Activated naive CD8-positive, alpha-beta T cell treated with anti-CD3 and anti-CD28 coated beads, Interleukin-2, amount 10 ng/mL, durations not matched to agents 7 days and 5 days (primary cell): ENCODE data around the gene ACADVL. TPM values are rescaled to one million over a fixed set of nuclear protein-coding genes. Genes with fewer than 3 reads are reported as not detected.
A peak's percentile ranks its signal among the peaks of the same experiment; 100 is the strongest.

Experiments
- ATAC-seq: fragments of 150-1000 bp; cut with Tn5 transposase; one replicate; pipeline ENCODE4 v1.10.0; 2021; ENCODE audit warnings: low read depth, moderate library complexity
- POLR2A ChIA-PET: fragments of 350-600 bp; sonication (Branson Sonifier 250); formaldehyde crosslinking; loops from one replicate; lab custom pipeline; 2021; ENCODE audit warnings: antibody characterized with exemption; lab: Charles Lee
- DNase-seq: peaks from one replicate; pipeline ENCODE4 v3.0.0; 2021
- H3K27ac Mint-ChIP-seq: one replicate; pipeline ENCODE4 v1.8.0; 2022; ENCODE audit warnings: mild to moderate bottlenecking, mixed read lengths
- H3K27me3 Mint-ChIP-seq: one replicate; pipeline ENCODE4 v1.8.0; 2022; ENCODE audit warnings: mild to moderate bottlenecking, moderate library complexity, mixed read lengths
- H3K36me3 Mint-ChIP-seq: one replicate; pipeline ENCODE4 v1.8.0; 2021; ENCODE audit warnings: mild to moderate bottlenecking, mixed read lengths
- H3K4me1 Mint-ChIP-seq: one replicate; pipeline ENCODE4 v1.8.0; 2021; ENCODE audit warnings: mixed read lengths
- H3K4me3 Mint-ChIP-seq: one replicate; pipeline ENCODE4 v1.8.0; 2022; ENCODE audit warnings: mild to moderate bottlenecking, moderate library complexity, mixed read lengths
- H3K9me3 Mint-ChIP-seq: one replicate; pipeline ENCODE4 v1.8.0; 2021; ENCODE audit warnings: mixed read lengths
- total RNA-seq, 2 experiments: library from RNA; stranded (reverse); gene quantifications; one replicate each; pipeline ENCODE4 v1.2.3, GENCODE V29; 2021

ACADVL gene
- total RNA-seq, 2 experiments from 2014 or later = 417 to 434 TPM

- ATAC-seq (no peak), DNase-seq (no peak)
- H3K27me3 Mint-ChIP-seq = no peaks in the 10 kb centered on the region
- H3K9me3 Mint-ChIP-seq = no peaks in the 10 kb centered on the region
- H3K27ac Mint-ChIP-seq = no peak overlapping the region
- no peak overlapping the region for H3K4me3 Mint-ChIP-seq
- H3K36me3 Mint-ChIP-seq = peaks cover 10% of the 10 kb centered on the region
- POLR2A ChIA-PET = interaction anchor here (8.9 kb wide), 1 partner anchor 14 kb away, joined by 162 read pairs; the partner anchor contains the start of genes DVL2, GABARAP and PHF23
- H3K4me1 Mint-ChIP-seq = peaks cover 24% of the 10 kb centered on the region
Observed at GRCh38 chr17:7223375-7223774, 3.6 kb downstream of the ACADVL start.

DNA sequence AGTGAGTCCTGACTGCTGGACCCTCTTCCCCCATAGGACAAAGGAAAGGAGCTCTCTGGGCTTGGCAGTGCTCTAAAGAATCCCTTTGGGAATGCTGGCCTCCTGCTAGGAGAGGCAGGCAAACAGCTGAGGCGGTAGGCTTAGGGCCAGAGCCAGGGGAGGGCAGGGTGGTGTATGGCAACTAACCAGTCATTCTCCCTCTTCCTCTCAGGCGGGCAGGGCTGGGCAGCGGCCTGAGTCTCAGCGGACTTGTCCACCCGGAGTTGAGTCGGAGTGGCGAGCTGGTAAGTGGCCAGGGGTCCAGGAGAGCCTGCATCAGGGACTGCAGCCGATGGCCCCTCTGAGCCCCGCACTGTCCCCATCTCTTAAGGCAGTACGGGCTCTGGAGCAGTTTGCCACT is 4.4 kb downstream of the ACADVL start:
- peaks cover 10% of the 10 kb centered on the region for H3K36me3 Mint-ChIP-seq
- H3K27ac Mint-ChIP-seq = no peak overlapping the region
- no peak for DNase-seq
- no peaks in the 10 kb centered on the region for H3K27me3 Mint-ChIP-seq
- POLR2A ChIA-PET = interaction anchor here (8.9 kb wide), 1 partner anchor 13 kb away, joined by 162 read pairs; the partner anchor contains the start of genes DVL2, GABARAP and PHF23
- no peaks in the 10 kb centered on the region for H3K9me3 Mint-ChIP-seq
- peaks cover 21% of the 10 kb centered on the region for H3K4me1 Mint-ChIP-seq
- H3K4me3 Mint-ChIP-seq = no peak overlapping the region
- ATAC-seq = no peak

DNA sequence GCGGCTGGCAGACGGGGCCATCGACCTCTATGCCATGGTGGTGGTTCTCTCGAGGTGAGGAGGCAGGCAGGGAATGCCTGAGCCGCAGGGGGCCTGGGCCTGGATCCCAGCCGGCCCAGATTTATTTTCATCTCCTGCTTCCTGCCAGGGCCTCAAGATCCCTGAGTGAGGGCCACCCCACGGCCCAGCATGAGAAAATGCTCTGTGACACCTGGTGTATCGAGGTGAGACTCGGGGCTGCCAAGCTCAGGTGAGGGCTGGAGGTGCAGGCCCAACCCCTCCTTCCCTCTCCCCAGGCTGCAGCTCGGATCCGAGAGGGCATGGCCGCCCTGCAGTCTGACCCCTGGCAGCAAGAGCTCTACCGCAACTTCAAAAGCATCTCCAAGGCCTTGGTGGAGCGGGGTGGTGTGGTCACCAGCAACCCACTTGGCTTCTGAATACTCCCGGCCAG is 4.9 kb downstream of the ACADVL start:
- POLR2A ChIA-PET = interaction anchor here (0.6 to 8.9 kb wide), 2 partner anchors 13 to 46 kb away, joined by 3 to 162 read pairs; partner anchors contain the start of genes DVL2, GABARAP and PHF23
- no peaks in the 10 kb centered on the region for H3K27me3 Mint-ChIP-seq
- ATAC-seq = no peak
- no peaks in the 10 kb centered on the region for H3K9me3 Mint-ChIP-seq
- no peak for DNase-seq
- no peak overlapping the region for H3K27ac Mint-ChIP-seq
- peaks cover 11% of the 10 kb centered on the region for H3K36me3 Mint-ChIP-seq
- peaks cover 18% of the 10 kb centered on the region for H3K4me1 Mint-ChIP-seq
- no peak overlapping the region for H3K4me3 Mint-ChIP-seq

DNA sequence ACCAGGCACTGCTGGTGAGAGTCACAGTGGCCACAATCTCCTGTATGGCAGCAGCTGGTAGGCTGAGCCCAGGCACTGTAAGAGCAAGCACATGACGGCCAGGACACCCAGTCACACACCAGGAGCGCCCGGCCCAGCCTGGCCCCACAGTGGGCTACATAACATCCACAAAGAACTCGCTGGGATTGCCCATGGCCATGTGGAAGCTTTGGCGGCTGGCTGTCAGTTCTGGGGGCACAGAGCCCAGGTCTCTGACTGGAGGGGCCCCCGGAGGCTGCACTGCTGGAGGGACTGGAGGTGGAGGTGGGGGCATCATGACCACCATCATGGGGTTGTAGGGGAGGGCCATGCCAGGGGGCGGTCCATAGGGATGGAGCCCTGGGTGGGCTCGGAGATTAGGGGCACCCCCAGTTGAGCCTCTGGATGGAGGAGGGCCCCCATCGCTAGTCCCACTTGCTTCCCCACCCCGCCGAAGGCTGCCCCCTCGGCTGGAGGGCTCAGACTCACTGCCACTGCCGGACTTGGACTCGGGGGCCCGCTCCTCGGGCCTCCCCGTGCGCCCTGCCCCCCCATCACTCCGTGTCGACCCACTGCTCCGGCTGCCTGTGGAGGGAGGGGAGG is 6.1 kb downstream of the ACADVL start:
- Mint-ChIP-seq H3K9me3 (no peaks in the 10 kb centered on the region), H3K4me1 (peaks cover 11% of the 10 kb centered on the region), H3K27ac (no peak overlapping the region), H3K36me3 (peaks cover 11% of the 10 kb centered on the region), H3K4me3 (no peak overlapping the region), H3K27me3 (no peaks in the 10 kb centered on the region)
- no peak for ATAC-seq
- DNase-seq = no peak
- POLR2A ChIA-PET = interaction anchor here (8.9 kb wide), 1 partner anchor 12 kb away, joined by 162 read pairs; the partner anchor contains the start of genes DVL2, GABARAP and PHF23

DNA sequence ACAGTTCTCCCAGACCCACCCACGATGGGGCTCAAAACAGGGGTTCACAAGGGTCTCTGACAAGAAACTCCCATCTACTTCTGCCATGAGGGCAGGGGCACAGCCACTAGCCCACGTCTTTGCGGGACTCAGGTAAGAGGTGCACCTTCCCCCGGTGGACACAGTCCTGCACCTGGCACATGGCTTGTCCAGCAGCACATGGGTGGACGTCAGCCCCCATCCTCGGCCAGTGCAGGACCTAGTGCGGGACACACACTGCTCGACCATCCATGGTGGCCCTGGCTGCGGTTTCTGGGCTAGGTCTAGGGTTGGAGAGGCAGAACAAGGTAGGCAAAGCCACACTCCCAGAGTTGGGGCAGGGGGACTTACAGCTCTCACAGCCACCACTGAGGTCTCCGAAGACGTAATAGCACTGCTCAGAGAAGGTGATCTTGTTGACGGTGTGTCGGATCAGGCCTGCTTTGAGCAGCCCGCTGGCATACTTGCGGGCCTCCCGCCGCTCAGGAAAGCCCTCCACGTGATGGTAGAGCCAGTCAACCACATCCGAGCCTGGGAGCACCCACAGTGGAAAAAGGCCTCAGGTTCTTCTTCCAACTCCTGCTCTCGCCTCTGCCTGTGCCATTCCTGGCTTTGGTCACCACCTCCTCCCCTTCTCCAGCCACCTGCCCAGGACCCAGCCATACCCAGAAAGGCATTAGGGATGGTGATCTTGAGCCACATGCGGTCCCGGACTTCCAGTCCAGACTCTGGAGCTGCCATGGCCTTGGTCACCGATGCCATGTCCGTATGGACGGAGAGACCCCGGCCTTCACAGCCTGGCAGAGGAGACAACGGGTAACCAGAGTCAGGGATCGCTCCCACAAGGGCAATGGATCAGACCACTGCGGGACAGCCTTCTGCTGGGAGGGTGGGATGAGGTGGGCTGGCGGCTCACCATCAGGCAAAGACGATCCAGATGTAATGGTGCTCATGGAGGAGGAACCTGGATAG is 7.3 kb downstream of the ACADVL start:
- H3K36me3 Mint-ChIP-seq = peaks cover 10% of the 10 kb centered on the region

GRCh38 chr17:7228920-7229319 is 9.2 kb downstream of the ACADVL start:
- DNase-seq (no peak), ATAC-seq (no peak)
- Mint-ChIP-seq H3K27ac (no peak overlapping the region), H3K4me3 (no peak overlapping the region), H3K4me1 (peaks cover 14% of the 10 kb centered on the region), H3K36me3 (peaks cover 10% of the 10 kb centered on the region), H3K9me3 (no peaks in the 10 kb centered on the region), H3K27me3 (no peaks in the 10 kb centered on the region)
- POLR2A ChIA-PET = no interaction called here

More for the DNA sequence above, 7.3 kb downstream of the ACADVL start:
- DNase-seq (no peak), ATAC-seq (no peak)
- POLR2A ChIA-PET = no interaction called here
- Mint-ChIP-seq H3K4me3 (no peak overlapping the region), H3K4me1 (peaks cover 4% of the 10 kb centered on the region), H3K27me3 (no peaks in the 10 kb centered on the region), H3K9me3 (no peaks in the 10 kb centered on the region), H3K27ac (no peak overlapping the region)

DNA sequence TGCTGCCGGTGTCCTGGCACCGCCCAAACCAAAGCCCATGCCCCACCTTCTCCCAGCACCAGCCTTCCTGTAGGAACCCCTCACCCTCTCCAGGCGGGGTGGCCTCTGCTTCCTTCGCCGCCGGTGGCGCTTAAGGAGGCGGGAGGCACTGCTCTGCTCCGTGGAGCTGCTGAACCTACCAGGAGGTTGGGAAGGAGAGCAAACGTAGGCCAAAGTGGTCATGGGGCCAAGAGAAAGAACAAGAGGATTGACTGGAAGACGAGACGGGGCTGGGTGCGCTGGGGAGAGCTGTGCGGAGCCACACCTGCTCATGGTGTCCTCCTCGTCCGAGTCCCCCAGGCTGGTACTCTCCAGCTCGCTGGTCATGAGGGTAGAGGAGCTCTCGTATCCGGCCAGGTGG is 9.8 kb downstream of the ACADVL start:
- H3K27ac Mint-ChIP-seq = no peak overlapping the region

GRCh38 chr17:7232114-7232513 is 12.4 kb downstream of the ACADVL start:
- ATAC-seq = no peak
- POLR2A ChIA-PET = interaction anchor here (12.9 kb wide), 1 partner anchor 11 kb away, joined by 162 read pairs; the partner anchor contains the start of genes ACADVL and DLG4

More for the DNA sequence above, 9.8 kb downstream of the ACADVL start:
- H3K4me3 Mint-ChIP-seq = no peak overlapping the region
- H3K4me1 Mint-ChIP-seq = peaks cover 16% of the 10 kb centered on the region
- ATAC-seq (no peak), DNase-seq (no peak)
- H3K9me3 Mint-ChIP-seq = no peaks in the 10 kb centered on the region
- POLR2A ChIA-PET = no interaction called here
- H3K36me3 Mint-ChIP-seq = peaks cover 10% of the 10 kb centered on the region
- H3K27me3 Mint-ChIP-seq = no peaks in the 10 kb centered on the region

DNA sequence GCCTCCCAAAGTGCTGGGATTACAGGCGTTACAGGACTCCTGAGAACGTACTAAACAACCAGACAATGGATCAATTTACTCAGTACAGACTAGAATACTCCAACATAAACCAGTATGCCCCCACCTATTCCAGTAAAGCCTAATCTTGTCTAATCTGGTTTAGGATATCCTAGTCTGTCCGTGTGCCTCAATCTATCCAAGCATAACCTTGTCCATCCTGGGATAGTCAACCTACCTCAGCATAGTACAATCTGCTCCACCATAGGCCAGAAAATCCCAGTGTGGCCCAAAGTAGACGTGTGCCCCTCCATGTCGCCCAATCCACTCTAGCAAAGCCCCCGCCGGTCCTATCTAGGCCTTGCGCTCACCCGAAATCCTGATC is 14.0 kb downstream of the ACADVL start:
- Mint-ChIP-seq H3K27me3 (no peaks in the 10 kb centered on the region), H3K4me3 (peak overlapping the region; percentile 98), H3K36me3 (peaks cover 18% of the 10 kb centered on the region), H3K9me3 (no peaks in the 10 kb centered on the region), H3K27ac (peak overlapping the region; percentile 93), H3K4me1 (peaks cover 38% of the 10 kb centered on the region)
- DNase-seq = no peak
- POLR2A ChIA-PET = interaction anchor here (1.0 to 12.9 kb wide), 5 partner anchors 9 to 103 kb away, joined by 3 to 162 read pairs (median 11); partner anchors contain the start of genes ACADVL, ACAP1, CTDNEP1 and DLG4
- ATAC-seq = peak; percentile 9

More at GRCh38 chr17:7232114-7232513, 12.4 kb downstream of the ACADVL start:
- peaks cover 21% of the 10 kb centered on the region for H3K36me3 Mint-ChIP-seq
- H3K27me3 Mint-ChIP-seq = no peaks in the 10 kb centered on the region
- no peaks in the 10 kb centered on the region for H3K9me3 Mint-ChIP-seq
- H3K4me3 Mint-ChIP-seq = peak overlapping the region; percentile 98
- H3K4me1 Mint-ChIP-seq = peaks cover 33% of the 10 kb centered on the region
- H3K27ac Mint-ChIP-seq = no peak overlapping the region
- DNase-seq = no peak

DNA sequence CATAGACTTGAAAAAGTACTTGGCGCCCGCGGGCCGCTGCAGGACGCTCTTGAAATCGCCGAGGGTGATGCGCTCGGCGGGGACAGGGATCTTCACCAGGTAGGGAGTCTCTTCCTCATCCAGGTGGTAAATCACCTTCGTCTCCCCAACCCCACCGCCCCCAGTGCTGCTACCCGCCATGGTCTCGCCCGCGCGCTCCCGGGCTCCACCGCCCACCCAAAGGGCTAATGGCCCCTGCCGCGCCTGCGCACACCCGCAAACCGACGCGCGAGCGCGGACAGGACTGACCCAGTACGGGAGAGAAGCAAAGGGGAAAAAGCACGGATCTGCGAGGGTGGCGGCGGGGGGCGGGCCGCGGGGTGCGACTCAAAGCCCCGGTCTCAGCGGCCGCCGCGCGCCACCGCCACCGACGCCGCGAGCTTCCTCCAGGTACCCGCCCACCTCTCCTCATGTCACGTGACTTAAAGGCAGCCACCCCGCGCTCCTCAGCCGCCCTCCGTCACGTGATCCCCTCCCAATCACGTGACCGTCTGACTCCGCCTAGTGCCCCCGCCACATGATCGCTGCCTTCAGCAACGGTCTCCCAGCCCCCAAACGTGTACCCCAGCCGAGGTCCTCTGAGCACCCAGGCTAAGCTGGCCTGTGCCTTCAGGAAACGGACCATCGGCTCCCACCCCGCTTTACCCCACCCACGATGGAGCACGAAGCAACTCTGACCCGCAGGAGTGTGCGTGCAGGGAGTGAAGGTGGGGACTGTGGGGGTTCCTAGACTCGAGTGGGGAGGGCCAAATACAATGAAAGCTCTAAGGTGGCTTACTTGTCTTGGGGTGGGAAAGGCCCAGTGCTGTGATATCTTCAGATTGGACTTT is 14.6 kb downstream of the ACADVL start, which contains the start of gene DVL2:
TSS of gene DVL2 (minus strand) at position 435 of the 869 bp plus-strand sequence. CDS start at position 180, 255 bp downstream.
- peak within 1 kb of the TSS; percentile 93 for H3K27ac Mint-ChIP-seq
- peaks cover 18% of the 10 kb centered on the region for H3K36me3 Mint-ChIP-seq
- ATAC-seq (peak; percentile 41), DNase-seq (peak; percentile 93)
- peak within 1 kb of the TSS; percentile 98 for H3K4me3 Mint-ChIP-seq
- no peaks in the 10 kb centered on the region for H3K27me3 Mint-ChIP-seq
- H3K9me3 Mint-ChIP-seq = no peaks in the 10 kb centered on the region
- POLR2A ChIA-PET = interaction anchor here (0.7 to 12.9 kb wide), 9 partner anchors 9 to 453 kb away, joined by 3 to 162 read pairs (median 4); partner anchors contain the start of genes ACADVL, ACAP1, CTDNEP1 and DLG4
- peaks cover 38% of the 10 kb centered on the region for H3K4me1 Mint-ChIP-seq

DNA sequence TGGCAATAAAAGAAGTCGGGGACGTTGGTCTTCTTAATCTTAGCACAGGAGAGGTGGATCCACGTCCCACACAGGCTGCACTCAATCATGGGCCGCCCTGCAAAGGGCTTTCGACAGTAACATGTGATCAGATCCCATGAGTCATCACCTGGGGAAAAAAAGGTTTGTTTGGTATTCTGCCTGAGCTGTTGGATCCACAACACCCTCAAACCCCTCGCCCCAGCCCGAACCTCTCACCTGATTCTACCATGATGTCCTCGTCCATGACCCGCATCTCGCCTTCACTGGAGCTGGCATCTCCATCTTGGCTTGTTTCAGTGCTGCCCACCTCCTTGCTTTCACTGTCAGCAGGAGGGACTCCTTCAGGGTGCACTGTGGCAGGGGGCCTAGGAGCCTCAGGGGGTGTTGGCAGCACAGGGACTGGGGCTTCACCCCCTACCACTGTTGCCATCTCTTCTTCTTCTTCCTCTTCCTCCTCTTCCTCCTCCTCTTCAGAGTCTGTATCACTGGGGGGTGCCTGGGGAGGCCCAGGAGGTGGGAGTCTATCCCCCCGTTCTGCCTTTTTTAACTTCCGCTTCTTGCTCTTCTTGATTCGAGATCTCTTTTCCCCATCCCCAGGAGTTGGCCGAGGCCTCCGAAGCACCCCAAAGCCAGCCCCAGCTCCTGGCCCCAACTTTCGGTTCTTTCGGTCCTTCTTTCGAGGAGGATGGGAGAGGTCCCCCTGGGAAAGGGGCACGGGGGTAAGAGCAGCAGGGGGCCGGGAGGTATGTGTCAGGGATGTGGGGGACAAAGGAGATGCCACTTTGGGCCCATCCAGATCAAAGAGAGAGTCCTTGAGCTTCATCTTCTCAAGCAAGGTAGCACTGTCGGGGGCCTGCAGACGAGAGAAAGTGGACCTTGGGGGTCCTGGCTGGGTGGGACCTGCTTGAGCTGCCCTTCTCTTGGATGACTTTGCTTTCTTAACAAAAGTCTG is 16.2 kb downstream of the ACADVL start:
- H3K36me3 Mint-ChIP-seq = peaks cover 21% of the 10 kb centered on the region
- peaks cover 51% of the 10 kb centered on the region for H3K4me1 Mint-ChIP-seq
- no peak overlapping the region for H3K4me3 Mint-ChIP-seq
- ATAC-seq (no peak), DNase-seq (no peak)
- H3K27me3 Mint-ChIP-seq = no peaks in the 10 kb centered on the region
- POLR2A ChIA-PET = interaction anchor here (1.5 to 12.9 kb wide), 3 partner anchors 14 to 30 kb away, joined by 3 to 162 read pairs (median 56); partner anchors contain the start of genes ACADVL, CTDNEP1, DLG4 and ELP5
- H3K9me3 Mint-ChIP-seq = no peaks in the 10 kb centered on the region
- no peak overlapping the region for H3K27ac Mint-ChIP-seq
